ENCODE measurements around the gene UBE2D4.
"Not testable (repeated sequence)": the region's sequence is repeated elsewhere in the genome, so short reads cannot be mapped to it uniquely, and the experiment has no call there.

UBE2D4 gene

DNA sequence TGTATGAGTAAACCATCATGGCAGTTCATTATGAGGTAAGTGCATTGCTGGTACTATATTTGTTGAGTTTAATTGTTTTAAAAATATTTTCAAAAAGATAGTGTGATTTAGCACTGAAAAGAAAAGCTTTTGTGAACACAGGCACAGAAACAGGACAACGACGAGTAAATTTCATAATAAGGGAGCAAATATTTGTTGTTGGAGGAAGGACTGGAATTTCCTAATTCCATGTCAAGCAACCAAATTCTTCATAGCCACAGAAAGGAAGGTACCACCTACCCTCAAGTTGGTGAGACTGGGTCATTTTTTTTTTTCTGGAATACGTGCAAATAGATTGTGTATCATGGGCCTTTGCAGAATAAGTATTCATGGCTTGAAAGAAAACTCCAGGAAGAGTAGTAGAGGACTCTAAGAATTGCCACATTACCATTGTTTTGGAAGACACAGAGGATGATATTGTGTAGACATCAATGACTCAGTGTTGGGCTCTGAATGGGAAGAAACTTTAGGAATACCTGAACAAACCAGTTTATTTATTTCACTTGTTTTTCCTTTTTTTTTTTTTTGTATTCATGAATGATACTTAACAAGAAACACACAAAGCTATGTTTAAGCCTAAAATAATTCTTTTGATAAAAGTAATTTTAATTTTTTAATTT is 7.8 kb downstream of the UBE2D4 start:
- H3K4me3 ChIP-seq (ENCODE audit: low read length): no peak overlapping the region
- TF ChIP-seq ZNF274 (IDR thresholded peaks at IDR 0.05; ENCODE audit: low read depth, low read length): no peak

DNA sequence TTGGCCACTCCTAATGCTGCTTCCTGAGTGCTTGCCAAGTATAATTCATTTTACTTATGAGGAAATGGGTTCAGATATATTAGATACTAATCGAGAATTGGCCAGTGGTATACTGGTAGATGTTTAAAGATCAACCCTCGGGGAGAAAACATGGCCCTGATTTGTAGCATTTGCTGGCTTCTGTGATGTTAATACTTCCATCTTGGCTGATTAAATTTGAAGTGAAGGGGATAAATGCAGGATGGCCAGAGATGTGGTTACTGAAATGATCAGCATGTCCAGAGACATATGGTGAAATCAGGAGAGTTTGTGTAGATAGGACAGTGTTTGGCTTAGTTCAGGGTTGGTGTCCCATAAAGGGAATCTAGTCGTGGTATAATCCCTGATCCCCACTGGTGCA is 11.2 kb downstream of the UBE2D4 start:
- TF ChIP-seq ZNF274 (IDR thresholded peaks at IDR 0.05; ENCODE audit: low read depth, low read length): no peak
- H3K4me3 ChIP-seq (ENCODE audit: low read length): no peak overlapping the region

DNA sequence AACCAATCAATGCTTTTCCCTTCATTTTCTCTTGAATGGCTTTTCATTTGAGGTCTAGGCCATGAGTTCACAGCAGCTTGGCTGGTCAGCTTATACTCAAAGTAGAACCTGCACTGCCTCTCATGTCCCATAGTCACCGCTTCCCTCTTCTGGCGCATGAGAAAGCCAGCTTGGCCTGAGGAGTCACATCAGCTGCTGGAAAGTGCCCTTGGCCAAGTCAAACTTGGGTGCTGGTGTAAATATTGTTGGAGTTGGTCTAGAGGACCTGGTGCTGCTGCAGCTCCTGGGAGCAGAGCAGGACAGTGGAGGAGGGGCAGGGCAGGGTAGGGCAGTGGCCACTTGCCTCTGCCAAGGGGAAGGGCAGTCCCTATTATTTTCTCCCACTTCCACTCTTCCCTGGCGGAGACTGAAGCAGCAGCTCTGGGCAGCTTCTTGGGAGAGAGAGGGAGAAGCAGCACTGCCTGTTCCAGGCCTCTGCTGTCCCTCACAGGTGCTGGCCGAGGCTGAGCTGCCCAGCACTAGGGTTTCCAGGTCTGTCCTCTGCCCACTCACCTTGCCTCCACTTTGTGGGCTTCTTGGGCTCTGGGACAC is 12.8 kb downstream of the UBE2D4 start:
- TF ChIP-seq ZNF274 (IDR thresholded peaks at IDR 0.05; ENCODE audit: low read depth, low read length): no peak
- no peak overlapping the region for H3K4me3 ChIP-seq (ENCODE audit: low read length)

DNA sequence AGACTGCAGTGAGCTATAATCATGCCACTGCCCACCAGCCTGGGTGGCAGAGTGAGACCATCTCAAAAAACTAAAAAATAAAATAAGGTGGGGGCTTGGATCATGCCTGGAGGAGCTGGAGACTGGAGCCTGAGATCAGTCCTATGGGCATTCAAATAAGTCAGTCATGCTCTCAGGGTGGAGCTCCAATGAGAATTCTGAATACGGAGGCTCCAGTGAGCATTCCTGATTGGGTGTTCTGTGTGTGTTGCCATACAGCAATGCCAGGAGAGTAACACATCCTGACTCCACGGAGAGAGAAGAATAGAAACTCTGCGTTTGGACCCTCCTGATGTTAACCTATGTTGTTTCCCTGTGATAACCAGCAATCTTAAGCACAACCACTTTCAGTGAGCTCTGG is 16.0 kb downstream of the UBE2D4 start:
- TF ChIP-seq ZNF274 (IDR thresholded peaks at IDR 0.05; ENCODE audit: low read depth, low read length): no peak

DNA sequence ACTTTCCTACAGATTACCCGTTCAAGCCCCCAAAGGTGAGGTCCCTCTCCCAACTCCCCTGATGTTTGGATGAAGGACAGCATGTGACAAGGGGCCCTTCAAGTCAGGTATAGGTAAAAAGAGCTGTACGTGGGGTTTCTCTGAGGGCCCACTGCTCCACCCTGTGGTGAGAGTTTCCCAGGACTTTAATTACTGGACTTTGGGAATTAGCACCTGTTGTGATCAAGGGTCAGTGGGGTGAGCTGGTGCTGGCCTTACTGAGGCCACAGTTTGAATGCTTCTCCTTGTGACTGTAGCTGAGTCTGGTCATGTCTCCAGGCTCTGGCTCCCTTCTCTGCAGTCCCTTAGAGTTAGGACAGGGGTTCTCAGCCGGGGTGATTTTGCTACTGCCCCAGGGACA is 16.8 kb downstream of the UBE2D4 start:
- no peak for TF ChIP-seq ZNF274 (IDR thresholded peaks at IDR 0.05; ENCODE audit: low read depth, low read length)
- no peak overlapping the region for H3K4me3 ChIP-seq (ENCODE audit: low read length)

More for the DNA sequence above, 16.0 kb downstream of the UBE2D4 start:
- no peak overlapping the region for H3K4me3 ChIP-seq (ENCODE audit: low read length)

DNA sequence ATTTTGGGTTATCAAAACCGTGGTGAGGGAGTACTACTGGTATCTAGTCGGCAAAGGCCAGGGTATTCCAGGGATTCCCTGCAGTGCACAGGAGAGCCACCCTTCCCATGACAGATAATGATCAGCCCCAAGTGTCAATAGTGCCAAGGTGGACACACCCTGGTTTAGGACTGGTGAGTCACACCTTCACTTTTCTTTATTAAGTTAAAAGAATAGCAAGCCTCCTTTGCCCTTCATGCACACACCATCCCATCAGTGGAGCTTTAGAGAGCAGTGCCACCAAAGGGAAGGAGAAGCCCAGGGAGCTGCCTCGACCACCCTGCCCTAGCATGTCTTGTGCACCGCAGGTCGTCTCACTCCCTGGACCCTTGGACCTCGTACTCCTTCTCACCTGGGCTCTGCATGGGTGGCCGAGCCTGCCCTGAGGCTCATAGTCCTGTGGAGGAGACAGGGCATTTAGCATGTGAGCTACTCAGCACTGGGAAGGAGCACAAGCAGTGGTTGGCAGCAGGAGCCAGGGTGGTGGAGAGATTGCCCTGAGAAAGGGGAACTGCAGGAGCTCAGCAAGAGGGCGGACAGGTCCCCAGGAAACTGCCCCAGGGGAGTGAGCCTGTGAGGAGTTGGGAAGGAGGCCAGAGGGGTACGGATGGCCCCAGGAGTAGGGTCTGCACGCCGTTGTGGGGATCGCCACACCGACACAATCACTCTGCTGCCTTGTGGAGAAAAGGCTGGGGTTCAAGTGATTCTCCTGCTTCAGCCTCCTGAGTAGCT is 17.4 kb downstream of the UBE2D4 start:
- H3K4me3 ChIP-seq (ENCODE audit: low read length): no peak overlapping the region
- no peak for TF ChIP-seq ZNF274 (IDR thresholded peaks at IDR 0.05; ENCODE audit: low read depth, low read length)

DNA sequence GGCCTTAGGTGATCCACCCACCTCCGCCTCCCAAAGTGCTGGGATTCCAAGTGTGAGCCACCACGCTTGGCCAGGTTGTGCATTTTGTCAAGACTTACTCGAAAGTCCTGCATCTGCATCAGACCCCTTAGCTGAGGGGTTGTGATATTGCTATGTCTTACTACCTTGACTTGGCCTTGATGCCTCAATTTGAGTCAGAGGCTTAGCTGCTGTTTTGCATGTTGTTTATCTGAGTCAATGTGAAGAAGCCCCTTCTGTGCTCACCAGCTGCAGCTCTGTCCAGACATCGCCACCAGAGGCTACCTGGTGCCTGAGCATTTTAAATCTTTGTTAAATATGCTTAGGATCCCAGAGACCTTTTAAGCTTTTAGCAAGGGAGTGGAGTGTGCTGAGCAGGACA is 18.1 kb downstream of the UBE2D4 start:
- H3K4me3 ChIP-seq (ENCODE audit: low read length): no peak overlapping the region
- no peak for TF ChIP-seq ZNF274 (IDR thresholded peaks at IDR 0.05; ENCODE audit: low read depth, low read length)

DNA sequence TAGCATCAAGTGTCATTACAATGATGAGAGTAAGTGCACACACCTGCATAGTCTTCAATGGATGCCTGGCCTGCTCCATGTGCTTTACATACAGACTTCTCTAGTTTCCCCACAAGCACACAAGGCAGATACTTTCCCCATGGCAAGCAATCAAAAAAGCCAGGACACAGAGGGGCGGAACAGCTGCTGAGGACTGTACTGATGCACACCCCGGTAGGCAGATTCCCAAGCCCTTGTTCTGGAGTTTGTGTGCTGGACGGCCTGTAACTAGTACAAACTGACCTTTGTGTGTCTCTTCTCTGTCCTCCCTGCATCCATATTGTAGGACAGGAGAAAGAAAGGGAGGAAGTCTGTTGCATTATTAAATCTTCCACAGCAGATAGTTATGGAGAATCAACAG is 25.8 kb downstream of the UBE2D4 start:
- TF ChIP-seq ZNF274 (IDR thresholded peaks at IDR 0.05; ENCODE audit: low read depth, low read length): no peak
- no peak overlapping the region for H3K4me3 ChIP-seq (ENCODE audit: low read length)

DNA sequence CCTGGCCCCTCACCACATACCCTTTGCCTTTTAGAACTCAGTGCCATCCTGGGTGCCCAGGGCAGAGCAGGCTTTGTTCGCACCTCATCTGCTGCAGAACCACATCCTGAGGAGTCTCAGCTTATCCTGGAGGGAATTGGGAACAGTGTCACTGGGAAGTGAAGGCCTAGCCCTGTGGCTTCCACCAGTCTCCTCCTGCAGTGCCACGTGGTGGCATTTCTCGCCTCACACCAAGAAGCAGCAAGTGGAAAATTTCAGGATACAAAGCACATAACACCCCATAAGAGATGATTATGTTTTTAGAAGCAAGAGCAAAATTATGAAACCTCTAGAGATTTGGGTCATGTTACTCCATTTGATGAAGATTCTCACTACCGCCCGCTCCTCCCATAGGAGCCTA is 26.8 kb downstream of the UBE2D4 start:
- H3K4me3 ChIP-seq (ENCODE audit: low read length): no peak overlapping the region

DNA sequence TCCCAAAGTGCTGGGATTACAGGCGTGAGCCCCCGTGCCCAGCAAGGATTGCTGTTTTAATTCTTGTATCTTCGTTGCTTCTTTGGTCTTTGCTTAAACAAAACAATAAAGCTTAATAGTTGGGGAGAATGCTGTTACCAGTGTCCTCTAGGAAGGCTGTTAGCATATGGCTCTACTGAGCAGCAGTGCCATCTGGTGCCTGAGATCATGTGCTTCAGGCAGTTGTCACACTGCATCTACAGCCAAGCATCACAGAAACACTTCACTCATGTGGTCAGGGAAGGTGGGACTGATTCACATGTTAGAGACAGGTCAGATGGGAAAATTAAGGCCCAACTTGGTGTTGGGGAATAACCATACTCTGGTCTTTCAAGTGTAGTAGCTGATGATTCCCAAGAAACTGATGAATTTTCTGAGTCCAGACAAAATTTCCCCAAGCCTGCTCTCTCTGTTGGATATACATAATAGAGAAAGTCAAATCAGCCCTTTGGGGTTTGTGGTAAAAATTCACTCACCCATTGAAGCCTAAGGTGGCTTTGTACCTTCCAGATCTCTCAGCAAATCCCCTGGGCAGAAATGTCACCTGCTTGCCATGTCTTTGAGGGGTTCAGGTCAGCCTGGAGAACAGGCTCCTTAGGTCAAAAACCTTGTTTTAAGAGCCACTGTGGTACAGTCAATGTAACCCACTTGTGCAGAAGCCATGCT is 28.4 kb downstream of the UBE2D4 start:
- no peak overlapping the region for H3K4me3 ChIP-seq (ENCODE audit: low read length)
- TF ChIP-seq ZNF274 (IDR thresholded peaks at IDR 0.05; ENCODE audit: low read depth, low read length): no peak

More for the DNA sequence above, 26.8 kb downstream of the UBE2D4 start:
- no peak for TF ChIP-seq ZNF274 (IDR thresholded peaks at IDR 0.05; ENCODE audit: low read depth, low read length)

DNA sequence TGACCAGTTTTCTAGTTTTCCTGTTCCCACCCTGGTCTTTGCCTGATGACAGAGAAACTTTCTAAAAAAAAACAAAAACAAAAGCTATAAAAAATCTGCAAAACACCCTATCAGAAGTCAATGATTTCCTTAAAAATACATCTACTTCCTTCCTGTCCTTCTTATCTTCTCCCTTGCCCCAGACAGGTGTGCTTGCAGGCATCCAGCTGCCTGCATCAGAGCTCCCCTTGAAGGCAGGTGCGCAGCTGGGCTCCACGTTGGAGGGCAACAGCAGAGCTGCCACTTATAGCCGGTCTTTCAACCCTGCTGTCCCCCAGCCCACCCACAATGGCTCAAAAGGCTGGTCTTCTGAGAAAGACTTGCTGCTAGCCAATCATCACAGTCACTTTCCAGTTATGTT is 29.8 kb downstream of the UBE2D4 start:
- TF ChIP-seq ZNF274 (IDR thresholded peaks at IDR 0.05; ENCODE audit: low read depth, low read length): no peak
- H3K4me3 ChIP-seq (ENCODE audit: low read length): no peak overlapping the region

DNA sequence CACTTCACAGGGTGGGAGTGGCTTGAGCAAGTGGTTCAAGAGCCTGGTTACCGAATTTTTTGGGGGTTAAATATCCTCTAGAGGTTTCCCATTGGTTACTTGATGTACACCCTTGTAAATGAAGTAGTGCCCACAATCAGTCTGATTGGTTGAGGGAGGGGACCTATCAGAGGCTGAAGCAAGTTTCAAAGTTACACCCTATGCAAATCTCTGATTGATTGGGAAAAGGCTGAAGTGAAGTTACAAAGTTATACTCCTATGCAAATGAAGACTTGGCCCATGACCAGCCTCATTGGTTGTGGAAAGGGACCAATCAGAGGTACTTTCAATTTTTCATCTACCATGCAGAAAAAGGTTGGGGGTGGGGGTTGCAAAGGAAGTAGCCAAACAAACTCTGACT is 34.7 kb downstream of the UBE2D4 start:
- H3K4me3 ChIP-seq (ENCODE audit: low read length): no peak overlapping the region
- TF ChIP-seq ZNF274 (IDR thresholded peaks at IDR 0.05; ENCODE audit: low read depth, low read length): no peak

DNA sequence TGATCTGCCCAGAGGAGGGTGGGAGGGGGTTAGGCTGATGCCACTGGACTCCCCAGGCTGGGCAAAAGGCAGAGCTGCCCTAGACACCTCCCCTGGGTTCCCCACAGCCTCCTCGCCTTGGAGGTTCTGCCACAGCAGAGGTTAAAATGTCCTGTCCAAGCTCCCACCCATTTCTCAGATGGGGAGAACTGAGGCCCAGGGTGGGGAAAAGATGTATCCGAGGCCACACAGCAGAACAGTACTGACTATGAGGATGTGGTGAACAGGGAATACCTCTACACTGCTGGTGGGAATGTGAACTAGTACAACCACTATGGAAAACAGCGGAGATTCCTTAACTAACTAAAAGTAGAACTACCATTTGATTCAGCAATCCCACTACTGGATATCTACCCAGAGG is 40.2 kb downstream of the UBE2D4 start:
- not testable (repeated sequence) for H3K4me3 ChIP-seq (ENCODE audit: low read length)

DNA sequence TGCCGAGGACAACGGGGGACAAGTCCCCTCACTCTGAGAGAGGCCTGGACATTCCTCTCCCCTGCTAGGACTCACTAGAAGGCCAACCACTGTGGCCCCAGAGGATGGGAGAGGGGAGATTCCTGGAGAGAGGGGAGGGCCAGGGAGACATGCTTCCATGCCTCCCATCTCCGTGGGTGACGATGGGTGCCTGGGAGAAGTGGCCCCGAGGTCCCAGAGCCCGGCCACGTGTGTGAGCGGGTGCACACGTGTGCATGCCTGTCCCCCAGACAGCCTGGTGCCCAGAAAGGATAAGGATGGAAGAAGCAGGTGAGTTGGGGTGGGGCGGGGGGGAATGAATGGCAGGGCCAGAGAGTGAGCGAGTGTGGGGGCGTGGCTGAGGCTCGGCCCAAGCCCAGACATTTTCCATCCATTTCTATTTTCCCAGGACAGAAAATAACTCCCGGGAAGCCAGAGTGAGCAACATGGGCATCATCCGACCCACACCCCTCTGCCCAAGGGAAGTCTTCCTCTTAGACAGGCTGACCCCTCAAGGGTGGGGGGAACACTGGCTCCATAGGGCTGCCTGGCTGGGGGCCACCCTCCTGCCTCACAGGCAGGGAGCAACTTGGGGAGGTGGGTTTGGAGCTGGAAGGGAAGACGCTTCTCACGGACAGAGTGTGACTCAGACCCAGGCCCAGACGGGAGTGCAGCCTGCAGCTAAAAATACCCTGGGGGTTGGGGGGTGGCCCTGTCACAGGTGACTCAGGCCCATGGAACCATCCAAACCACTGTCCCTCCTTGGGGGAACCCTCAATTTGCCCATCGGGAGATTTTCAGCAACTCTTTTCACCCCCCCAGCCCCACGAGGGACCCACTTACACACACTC is 42.2 kb downstream of the UBE2D4 start:
- H3K4me3 ChIP-seq (ENCODE audit: low read length): not testable (repeated sequence)

DNA sequence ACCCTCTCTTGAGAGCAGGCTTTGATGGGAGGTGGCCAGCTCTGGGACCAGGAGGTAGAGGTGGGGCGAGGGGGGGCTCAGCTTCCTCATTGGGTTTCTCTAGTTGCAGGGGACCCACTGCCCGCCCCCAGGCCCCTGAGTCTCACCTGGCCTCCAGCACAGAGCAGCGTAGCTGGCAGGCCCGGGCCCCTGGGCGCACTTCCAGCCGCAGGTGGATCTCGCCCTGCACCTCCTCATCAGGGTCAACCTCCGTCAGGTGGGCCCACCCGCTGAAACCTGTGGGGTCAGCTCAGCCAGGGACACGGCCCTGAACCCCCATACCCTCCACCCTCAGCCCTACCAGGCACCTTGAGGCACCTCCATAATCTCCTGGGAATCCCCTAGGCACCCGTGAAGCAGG is 43.4 kb downstream of the UBE2D4 start:
- H3K4me3 ChIP-seq (ENCODE audit: low read length): not testable (repeated sequence)

DNA sequence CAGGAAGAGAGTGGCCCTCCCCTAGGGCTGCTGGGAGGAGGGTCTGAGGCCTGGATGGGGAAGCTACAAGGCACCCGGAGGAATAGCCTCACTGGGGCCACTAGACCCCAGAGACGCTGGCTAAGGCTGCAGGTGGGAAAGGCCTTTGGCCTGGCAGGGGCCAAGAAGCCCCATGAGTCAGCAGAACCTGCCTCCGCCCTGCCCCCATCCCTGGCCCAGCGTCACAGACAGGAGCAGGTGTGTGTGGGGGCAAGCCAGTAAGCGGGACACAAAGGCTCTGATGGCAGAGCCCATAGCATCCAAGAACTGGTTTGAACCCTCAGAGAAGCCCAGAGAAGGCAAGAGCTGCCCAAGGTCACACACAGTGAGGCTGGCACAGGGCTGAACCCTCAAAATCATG is 44.5 kb downstream of the UBE2D4 start:
- not testable (repeated sequence) for H3K4me3 ChIP-seq (ENCODE audit: low read length)

DNA sequence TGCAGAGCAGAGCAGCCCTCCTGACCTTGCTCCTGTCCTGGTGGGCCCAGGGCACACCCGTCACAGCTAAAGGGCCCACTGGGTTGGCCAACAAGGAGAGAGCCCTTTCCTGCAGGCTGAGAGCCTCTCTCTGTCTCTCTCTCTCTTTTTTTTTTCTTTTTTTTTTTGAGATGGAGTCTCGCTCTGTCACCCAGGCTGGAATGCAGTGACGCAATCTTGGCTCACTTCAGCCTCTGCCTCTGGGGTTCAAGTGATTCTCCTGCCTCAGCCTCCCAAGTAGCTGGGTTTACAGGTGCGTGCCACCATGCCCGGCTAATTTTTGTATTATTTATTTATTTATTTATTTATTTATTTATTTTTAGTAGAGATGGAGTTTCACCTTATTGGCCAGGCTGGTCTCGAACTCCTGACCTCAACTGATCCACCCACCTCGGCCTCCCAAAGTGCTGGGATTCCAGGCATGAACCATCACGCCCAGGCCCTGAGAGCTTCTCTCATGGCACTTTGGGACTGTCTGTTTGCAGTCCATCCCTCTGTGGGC is 47.9 kb downstream of the UBE2D4 start:
- H3K4me3 ChIP-seq (ENCODE audit: low read length): not testable (repeated sequence)

DNA sequence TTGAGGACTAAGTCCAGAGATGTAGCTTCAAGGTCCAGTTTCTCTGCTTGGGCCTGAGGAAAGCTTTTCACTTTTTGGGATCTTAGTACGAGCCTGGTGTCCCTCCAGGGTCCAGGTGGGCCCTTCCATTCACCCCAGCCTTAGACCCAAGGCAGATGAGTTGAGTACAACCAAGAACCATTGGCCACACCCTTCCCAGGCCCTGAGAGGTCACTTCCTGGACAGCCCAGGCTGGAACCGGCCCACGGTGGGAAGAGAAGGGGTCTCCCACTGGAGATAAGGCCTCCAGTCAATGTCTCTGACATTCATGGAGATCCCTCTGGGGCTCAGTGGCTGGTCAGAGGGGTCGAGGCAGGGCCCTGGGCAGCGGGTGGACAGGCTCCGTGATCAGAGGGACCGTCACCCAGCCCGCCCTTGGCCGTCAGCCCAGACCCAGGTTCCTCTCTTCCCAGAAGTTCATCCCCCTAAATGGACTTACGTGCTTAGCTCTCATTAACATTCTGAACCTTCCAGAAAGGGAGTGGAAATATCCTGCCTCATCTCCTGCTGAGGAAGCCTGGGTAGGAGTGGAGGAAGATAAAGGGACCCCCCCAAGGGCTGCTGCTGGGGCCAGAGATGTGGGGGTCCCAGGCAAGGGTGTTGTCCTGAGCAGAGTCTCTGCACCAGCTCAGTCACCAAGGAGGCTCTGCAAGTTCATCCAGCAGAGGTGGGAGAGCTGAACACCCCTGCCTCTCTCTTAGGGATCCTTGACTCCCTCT is 48.7 kb downstream of the UBE2D4 start:
- not testable (repeated sequence) for H3K4me3 ChIP-seq (ENCODE audit: low read length)
